GDM1 (cell line): ENCODE measurements around the gene NUCB1.
"Not testable (repeated sequence)": the region's sequence is repeated elsewhere in the genome, so short reads cannot be mapped to it uniquely, and the experiment has no call there.

Experiments used
- DNase-seq: peaks from one replicate; lab custom pipeline; 2025; lab: John Stamatoyannopoulos, UW

The NUCB1 gene

GRCh38 chr19:48905664-48906063 lies 5.6 kb downstream of the NUCB1 start:
- DNase-seq: no peak

- no peak for DNase-seq
Measured at GRCh38 chr19:48906324-48906723, 6.2 kb downstream of the NUCB1 start.

- no peak for DNase-seq
Measured at GRCh38 chr19:48907671-48908070, 7.6 kb downstream of the NUCB1 start.

GRCh38 chr19:48909424-48910077 lies 9.4 kb downstream of the NUCB1 start:
- DNase-seq: not testable (repeated sequence)

- no peak for DNase-seq
Measured at GRCh38 chr19:48910803-48911202, 10.7 kb downstream of the NUCB1 start.

GRCh38 chr19:48913114-48913889 lies 13.2 kb downstream of the NUCB1 start:
- no peak for DNase-seq

GRCh38 chr19:48914181-48914580 lies 14.1 kb downstream of the NUCB1 start:
- no peak for DNase-seq

GRCh38 chr19:48915757-48916156 lies 15.6 kb downstream of the NUCB1 start:
- DNase-seq: no peak

- no peak for DNase-seq
Measured at GRCh38 chr19:48918071-48918470, 18.0 kb downstream of the NUCB1 start.

- DNase-seq: no peak
Measured at GRCh38 chr19:48918801-48919247, 18.7 kb downstream of the NUCB1 start.

GRCh38 chr19:48919271-48919670 lies 19.2 kb downstream of the NUCB1 start:
- DNase-seq: not testable (repeated sequence)

- no peak for DNase-seq
Measured at GRCh38 chr19:48920949-48921348, 20.8 kb downstream of the NUCB1 start.

GRCh38 chr19:48921721-48922500 lies 21.8 kb downstream of the NUCB1 start:
- DNase-seq: no peak

GRCh38 chr19:48922548-48923490 lies 22.7 kb downstream of the NUCB1 start:
- DNase-seq: no peak

- no peak for DNase-seq
Measured at GRCh38 chr19:48925240-48925843, 25.2 kb downstream of the NUCB1 start.

GRCh38 chr19:48925890-48926289 lies 25.8 kb downstream of the NUCB1 start:
- DNase-seq: not testable (repeated sequence)

GRCh38 chr19:48926909-48927308 lies 26.8 kb downstream of the NUCB1 start:
- DNase-seq: no peak

- DNase-seq: not testable (repeated sequence)
Measured at GRCh38 chr19:48927692-48928091, 27.6 kb downstream of the NUCB1 start.

GRCh38 chr19:48928164-48929025 lies 28.3 kb downstream of the NUCB1 start:
- no peak for DNase-seq

GRCh38 chr19:48933382-48933932 lies 33.3 kb downstream of the NUCB1 start, which contains the start of gene DHDH:
DHDH (plus strand) TSS chr19:48933699; CDS start chr19:48933722, 23 bp downstream.
- DNase-seq: peak; percentile 39
